HG03139 (cell line): ENCODE measurements around the gene ZNF160.
"Not testable (repeated sequence)": the region's sequence is repeated elsewhere in the genome, so short reads cannot be mapped to it uniquely, and the experiment has no call there.

Source experiments
- ATAC-seq: cut with Tn5 transposase; IDR thresholded peaks from one replicate; pipeline ENCODE4 v1.9.1; 2021; ENCODE audit not compliant: unreplicated experiment

Gene ZNF160

DNA sequence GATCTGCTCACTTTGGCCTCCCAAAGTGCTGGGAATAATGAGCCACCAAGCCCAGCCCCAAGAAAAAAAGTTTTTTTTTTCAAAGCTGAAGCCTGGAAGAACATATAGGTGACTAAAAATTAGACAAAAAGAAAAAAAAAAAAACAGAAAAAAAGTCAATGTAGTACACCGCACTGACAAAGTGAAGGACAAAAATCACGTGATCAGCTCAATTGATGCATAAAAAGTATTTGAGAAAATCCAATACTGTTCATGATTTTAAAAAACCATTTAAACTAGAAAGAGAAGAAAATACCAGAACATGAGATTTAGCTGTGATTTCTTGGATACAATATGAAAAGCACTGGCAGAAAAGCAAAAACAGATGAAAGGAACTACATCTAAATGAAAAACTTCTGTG, 69.2 kb downstream of the ZNF160 start:
- ATAC-seq = no peak

DNA sequence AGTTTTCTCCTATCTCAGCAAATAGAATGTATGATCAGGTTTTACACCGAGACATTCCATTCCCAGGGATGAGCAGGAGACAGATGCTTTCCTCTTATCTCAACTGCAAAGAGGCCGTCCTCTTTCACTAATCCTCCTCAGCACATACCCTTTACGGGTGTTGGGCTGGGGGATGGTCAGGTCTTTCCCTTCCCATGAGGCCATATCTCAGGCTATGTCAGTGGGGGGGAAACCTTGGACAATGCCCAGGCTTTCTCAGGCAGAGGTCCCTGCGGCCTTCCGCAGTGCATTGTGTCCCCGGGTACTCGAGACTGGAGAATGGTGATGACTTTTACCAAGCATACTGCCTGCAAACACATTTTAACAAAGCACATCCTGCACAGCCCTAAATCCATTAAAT, 74.9 kb downstream of the ZNF160 start:
- ATAC-seq = not testable (repeated sequence)

DNA sequence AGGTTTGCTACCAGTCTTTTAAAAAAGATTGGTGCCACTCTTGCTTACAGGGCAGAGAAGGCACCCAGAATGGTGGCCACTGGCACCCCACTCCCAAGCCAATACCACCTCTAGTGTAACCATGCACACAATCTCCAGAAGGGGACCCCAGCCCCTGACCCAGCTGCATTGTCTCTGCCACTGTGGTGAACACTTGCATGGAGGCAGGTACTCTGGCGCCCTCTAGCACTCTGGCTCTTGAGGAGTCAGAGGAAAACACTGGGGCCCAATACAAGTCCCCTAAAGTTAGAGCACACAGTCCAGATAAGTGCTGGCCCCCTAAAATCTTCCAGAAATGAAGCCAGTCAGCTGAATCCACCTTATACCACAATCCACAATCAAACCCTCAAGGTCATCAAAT, 83.5 kb downstream of the ZNF160 start:
- ATAC-seq = no peak
